Left lung (tissue), 10 donors: ENCODE measurements around the gene SF1. TPM values are rescaled to one million over a fixed set of nuclear protein-coding genes. Genes with fewer than 3 reads are reported as not detected.

Experiments used
- ATAC-seq: fragments of 200-7000 bp; cut with Tn5 transposase; one replicate; pipeline ENCODE4 v1.9.1; 2020; ENCODE audit warnings: moderate library complexity
- DNase-seq, 4 donors: peaks; one replicate each; pipeline ENCODE4 v3.0.0-alpha.2; 2013 to 2020
- H3K27ac ChIP-seq, 2 donors: fragments of 200-600 bp; sonication (generic) in 1 of 2; one replicate each; pipeline versions ENCODE4 v1.5.0 to v1.8.0; 2020 to 2021
- H3K27me3 ChIP-seq, 2 donors: fragments of 200-600 bp; sonication (generic) in 1 of 2; one replicate each; pipeline versions ENCODE4 v1.5.0 to v1.8.0; 2020 to 2021
- H3K36me3 ChIP-seq, 2 donors: fragments of 200-600 bp; sonication (generic) in 1 of 2; one replicate each; pipeline versions ENCODE4 v1.5.0 to v1.8.0; 2020 to 2021
- H3K4me1 ChIP-seq, 2 donors: fragments of 200-600 bp; one replicate each; pipeline ENCODE4 v1.8.0; 2021
- H3K4me3 ChIP-seq, 2 donors: fragments of 200-600 bp; sonication (generic) in 1 of 2; one replicate each; pipeline versions ENCODE4 v1.5.0 to v1.8.0; 2020 to 2021; ENCODE audit warnings: mild to moderate bottlenecking in 1 of 2
- H3K9me3 ChIP-seq, 2 donors: fragments of 200-600 bp; sonication (generic) in 1 of 2; one replicate each; pipeline versions ENCODE4 v1.5.0 to v1.8.0; 2020 to 2021
- intact Hi-C, 2 donors: fragments of 100-400 bp; cut with DNase I; formaldehyde crosslinking; loops; one replicate each; pipeline versions ENCODE4 v1.11.2 to v1.14.2; 2022
- polyA plus RNA-seq, 6 donors: library from polyadenylated mRNA; unstranded; fragments of 120-200 nt; gene quantifications; one replicate each; pipeline ENCODE4 v1.2.1, GENCODE V29; 2013; ENCODE audit not compliant: insufficient read length in 6 of 6
- total RNA-seq, 2 donors: library from RNA; stranded (reverse); fragmentation: NEBNext Ultra II Directional; extraction: Animal tissue kit (Norgen Biotek cat#: 25700); gene quantifications; one replicate each; pipeline ENCODE4 v1.2.1, GENCODE V29; 2021
- TF ChIP-seq, protein P1 (sequence below), 2 donors: fragments of 200-600 bp; sonication (generic) in 1 of 2; IDR thresholded peaks; one replicate each; pipeline versions ENCODE4 v1.5.0 to v1.8.0; 2021; ENCODE audit warnings: antibody characterized with exemption in 2 of 2
- donor health status: DM: no; HTN: yes; CAD: no.
- donor health status: DM: no; HTN: no; CAD: no.

SF1 gene
- total and polyA plus RNA-seq, 8 donors = 169 to 519 (median 446) TPM

- no peak overlapping the region for H3K4me3 ChIP-seq
- H3K4me1 ChIP-seq = no peaks in the 10 kb centered on the region
- TF ChIP-seq, protein P1, sequence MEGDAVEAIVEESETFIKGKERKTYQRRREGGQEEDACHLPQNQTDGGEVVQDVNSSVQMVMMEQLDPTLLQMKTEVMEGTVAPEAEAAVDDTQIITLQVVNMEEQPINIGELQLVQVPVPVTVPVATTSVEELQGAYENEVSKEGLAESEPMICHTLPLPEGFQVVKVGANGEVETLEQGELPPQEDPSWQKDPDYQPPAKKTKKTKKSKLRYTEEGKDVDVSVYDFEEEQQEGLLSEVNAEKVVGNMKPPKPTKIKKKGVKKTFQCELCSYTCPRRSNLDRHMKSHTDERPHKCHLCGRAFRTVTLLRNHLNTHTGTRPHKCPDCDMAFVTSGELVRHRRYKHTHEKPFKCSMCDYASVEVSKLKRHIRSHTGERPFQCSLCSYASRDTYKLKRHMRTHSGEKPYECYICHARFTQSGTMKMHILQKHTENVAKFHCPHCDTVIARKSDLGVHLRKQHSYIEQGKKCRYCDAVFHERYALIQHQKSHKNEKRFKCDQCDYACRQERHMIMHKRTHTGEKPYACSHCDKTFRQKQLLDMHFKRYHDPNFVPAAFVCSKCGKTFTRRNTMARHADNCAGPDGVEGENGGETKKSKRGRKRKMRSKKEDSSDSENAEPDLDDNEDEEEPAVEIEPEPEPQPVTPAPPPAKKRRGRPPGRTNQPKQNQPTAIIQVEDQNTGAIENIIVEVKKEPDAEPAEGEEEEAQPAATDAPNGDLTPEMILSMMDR (IDR thresholded peaks at IDR 0.05) = no peak
- DNase-seq (no peak), ATAC-seq (no peak)
- peaks cover 0 to under 1% of the 10 kb centered on the region in 2 donors for H3K27me3 ChIP-seq
- H3K9me3 ChIP-seq = no peaks in the 10 kb centered on the region
- H3K36me3 ChIP-seq = peaks cover 0 to 81% of the 10 kb centered on the region in 2 donors
- intact Hi-C loops = no loop called here
- H3K27ac ChIP-seq = no peak overlapping the region
Observed at GRCh38 chr11:64734811-64735724, 43.3 kb downstream of the SF1 start.

GRCh38 chr11:64731601-64732000, 46.7 kb downstream of the SF1 start:
- Histone ChIP-seq H3K4me1 (no peaks in the 10 kb centered on the region), H3K4me3 (no peak overlapping the region), H3K27me3 (no peaks in the 10 kb centered on the region), H3K27ac (no peak overlapping the region), H3K9me3 (no peaks in the 10 kb centered on the region), H3K36me3 (peaks cover 0 to 77% of the 10 kb centered on the region in 2 donors)
- TF ChIP-seq, protein P1 (IDR thresholded peaks at IDR 0.05) = no peak
- DNase-seq (no peak), ATAC-seq (no peak)
- intact Hi-C loops = no loop called here

GRCh38 chr11:64729851-64730382, 48.4 kb downstream of the SF1 start:
- ATAC-seq (peak; percentile 77), DNase-seq (peak in 1 of 4 donors; percentile 85)
- Histone ChIP-seq H3K9me3 (no peaks in the 10 kb centered on the region), H3K27ac (no peak overlapping the region), H3K27me3 (no peaks in the 10 kb centered on the region), H3K36me3 (peaks cover 0 to 60% of the 10 kb centered on the region in 2 donors), H3K4me3 (no peak overlapping the region), H3K4me1 (no peaks in the 10 kb centered on the region)
- intact Hi-C loops = no loop called here
- TF ChIP-seq, protein P1 (IDR thresholded peaks at IDR 0.05) = no peak

DNA sequence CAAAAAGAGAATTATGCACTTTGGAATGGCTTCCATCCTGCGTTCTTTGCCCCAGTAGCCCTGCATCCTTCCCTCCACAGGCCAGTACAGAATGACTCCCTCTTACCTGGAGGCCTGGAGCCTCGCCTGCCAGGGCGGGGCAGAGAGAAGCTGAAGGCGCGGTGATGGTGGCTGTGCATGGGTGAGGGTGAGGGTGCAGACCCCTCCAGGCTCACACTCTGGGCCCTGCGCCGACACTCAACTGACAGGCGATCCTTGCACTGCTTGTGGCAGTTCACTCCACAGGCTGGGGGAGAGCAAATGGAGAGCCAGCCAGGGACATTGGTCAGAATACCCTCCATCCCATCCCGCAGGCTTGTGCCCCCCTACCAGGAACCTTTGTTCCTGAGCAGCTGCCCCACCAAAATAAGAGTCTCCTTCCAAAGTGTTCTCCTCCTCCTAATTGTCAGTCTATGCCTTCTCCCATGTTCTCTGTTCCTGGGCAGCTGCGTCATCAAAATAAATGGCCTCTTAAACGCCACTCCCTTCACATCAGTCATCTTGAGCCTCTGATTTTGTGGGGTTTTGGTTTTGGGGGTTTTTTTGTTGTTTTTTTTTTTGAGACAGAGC, 49.5 kb downstream of the SF1 start:
- DNase-seq = no peak
- Histone ChIP-seq H3K27me3 (no peaks in the 10 kb centered on the region), H3K27ac (no peak overlapping the region), H3K36me3 (peaks cover 0 to 52% of the 10 kb centered on the region in 2 donors), H3K4me3 (no peak overlapping the region), H3K4me1 (peaks cover 0 to 1% of the 10 kb centered on the region in 2 donors), H3K9me3 (no peaks in the 10 kb centered on the region)
- TF ChIP-seq, protein P1 (IDR thresholded peaks at IDR 0.05) = no peak
- intact Hi-C loops = no loop called here
- no peak for ATAC-seq
